Ishikawa (cell line): ENCODE measurements around the gene MRPL27.

Experiments used
- CEBPB ChIP-seq: IDR thresholded peaks from 2 replicates; pipeline ENCODE4 v1.6.1; 2012
- CREB1 ChIP-seq: IDR thresholded peaks from 2 replicates; pipeline ENCODE4 v1.6.1; 2012; ENCODE audit warnings: low read depth
- EGR1 ChIP-seq: IDR thresholded peaks from 2 replicates; pipeline ENCODE4 v1.6.1; 2012
- EP300 ChIP-seq: IDR thresholded peaks from 2 replicates; pipeline ENCODE4 v1.6.1; 2012; ENCODE audit warnings: borderline replicate concordance
- FOXM1 ChIP-seq: IDR thresholded peaks from 2 replicates; pipeline ENCODE4 v1.6.1; 2012; ENCODE audit warnings: low read depth, borderline replicate concordance
- NFIC ChIP-seq: IDR thresholded peaks from 2 replicates; pipeline ENCODE4 v1.6.1; 2012
- RAD21 ChIP-seq: IDR thresholded peaks from 2 replicates; pipeline ENCODE4 v1.6.1; 2012; ENCODE audit warnings: low read depth
- TAF1 ChIP-seq: IDR thresholded peaks from 2 replicates; pipeline ENCODE4 v1.6.1; 2012; ENCODE audit warnings: low read depth, mild to moderate bottlenecking
- TCF12 ChIP-seq: IDR thresholded peaks from 2 replicates; pipeline ENCODE4 v1.6.1; 2012; ENCODE audit warnings: low read depth
- TEAD4 ChIP-seq: IDR thresholded peaks from 2 replicates; pipeline ENCODE4 v1.6.1; 2012
- YY1 ChIP-seq: IDR thresholded peaks from 2 replicates; pipeline ENCODE4 v1.6.1; 2012; ENCODE audit warnings: low read depth
- ZBTB7A ChIP-seq: IDR thresholded peaks from 2 replicates; pipeline ENCODE4 v1.6.1; 2012; ENCODE audit warnings: low read depth
- TF ChIP-seq, protein P1 (sequence below): IDR thresholded peaks from 2 replicates; pipeline ENCODE4 v1.6.1; 2012; ENCODE audit warnings: low read depth, mild to moderate bottlenecking
- TF ChIP-seq, protein P2 (sequence below): IDR thresholded peaks from 2 replicates; pipeline ENCODE4 v1.6.1; 2012
- TF ChIP-seq, protein P3 (sequence below): IDR thresholded peaks from 2 replicates; pipeline ENCODE4 v1.6.1; 2012

MRPL27 gene

DNA sequence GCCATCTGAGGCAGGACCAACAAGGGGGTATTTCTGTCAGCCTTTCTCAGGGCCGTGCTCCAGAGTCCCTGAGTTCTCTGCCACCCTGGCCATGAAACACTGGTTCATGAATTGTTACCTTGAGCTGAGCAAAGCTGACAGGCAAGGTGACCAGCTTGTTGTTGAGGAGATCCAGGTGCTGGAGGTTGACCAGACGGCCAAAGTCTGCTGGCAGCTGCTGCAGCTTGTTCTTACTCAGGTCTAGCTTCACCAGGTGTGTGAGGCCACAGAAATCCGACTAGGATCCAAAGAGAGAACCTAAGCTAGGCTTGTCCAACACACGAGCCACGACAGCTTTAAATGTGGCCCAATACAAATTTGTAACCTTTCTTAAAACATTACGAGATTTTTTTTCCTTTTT is 19.6 kb upstream of the MRPL27 start:
- no peak for TF ChIP-seq ZBTB7A
- no peak for TF ChIP-seq CEBPB
- no peak for TF ChIP-seq EP300
- TF ChIP-seq, protein P1, sequence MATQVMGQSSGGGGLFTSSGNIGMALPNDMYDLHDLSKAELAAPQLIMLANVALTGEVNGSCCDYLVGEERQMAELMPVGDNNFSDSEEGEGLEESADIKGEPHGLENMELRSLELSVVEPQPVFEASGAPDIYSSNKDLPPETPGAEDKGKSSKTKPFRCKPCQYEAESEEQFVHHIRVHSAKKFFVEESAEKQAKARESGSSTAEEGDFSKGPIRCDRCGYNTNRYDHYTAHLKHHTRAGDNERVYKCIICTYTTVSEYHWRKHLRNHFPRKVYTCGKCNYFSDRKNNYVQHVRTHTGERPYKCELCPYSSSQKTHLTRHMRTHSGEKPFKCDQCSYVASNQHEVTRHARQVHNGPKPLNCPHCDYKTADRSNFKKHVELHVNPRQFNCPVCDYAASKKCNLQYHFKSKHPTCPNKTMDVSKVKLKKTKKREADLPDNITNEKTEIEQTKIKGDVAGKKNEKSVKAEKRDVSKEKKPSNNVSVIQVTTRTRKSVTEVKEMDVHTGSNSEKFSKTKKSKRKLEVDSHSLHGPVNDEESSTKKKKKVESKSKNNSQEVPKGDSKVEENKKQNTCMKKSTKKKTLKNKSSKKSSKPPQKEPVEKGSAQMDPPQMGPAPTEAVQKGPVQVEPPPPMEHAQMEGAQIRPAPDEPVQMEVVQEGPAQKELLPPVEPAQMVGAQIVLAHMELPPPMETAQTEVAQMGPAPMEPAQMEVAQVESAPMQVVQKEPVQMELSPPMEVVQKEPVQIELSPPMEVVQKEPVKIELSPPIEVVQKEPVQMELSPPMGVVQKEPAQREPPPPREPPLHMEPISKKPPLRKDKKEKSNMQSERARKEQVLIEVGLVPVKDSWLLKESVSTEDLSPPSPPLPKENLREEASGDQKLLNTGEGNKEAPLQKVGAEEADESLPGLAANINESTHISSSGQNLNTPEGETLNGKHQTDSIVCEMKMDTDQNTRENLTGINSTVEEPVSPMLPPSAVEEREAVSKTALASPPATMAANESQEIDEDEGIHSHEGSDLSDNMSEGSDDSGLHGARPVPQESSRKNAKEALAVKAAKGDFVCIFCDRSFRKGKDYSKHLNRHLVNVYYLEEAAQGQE, result no peak
- TF ChIP-seq TAF1, result no peak
- TF ChIP-seq YY1, result no peak
- no peak for TF ChIP-seq FOXM1
- TF ChIP-seq, protein P2, sequence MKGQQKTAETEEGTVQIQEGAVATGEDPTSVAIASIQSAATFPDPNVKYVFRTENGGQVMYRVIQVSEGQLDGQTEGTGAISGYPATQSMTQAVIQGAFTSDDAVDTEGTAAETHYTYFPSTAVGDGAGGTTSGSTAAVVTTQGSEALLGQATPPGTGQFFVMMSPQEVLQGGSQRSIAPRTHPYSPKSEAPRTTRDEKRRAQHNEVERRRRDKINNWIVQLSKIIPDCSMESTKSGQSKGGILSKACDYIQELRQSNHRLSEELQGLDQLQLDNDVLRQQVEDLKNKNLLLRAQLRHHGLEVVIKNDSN, result no peak
- TF ChIP-seq TEAD4, result no peak
- TF ChIP-seq, protein P3, sequence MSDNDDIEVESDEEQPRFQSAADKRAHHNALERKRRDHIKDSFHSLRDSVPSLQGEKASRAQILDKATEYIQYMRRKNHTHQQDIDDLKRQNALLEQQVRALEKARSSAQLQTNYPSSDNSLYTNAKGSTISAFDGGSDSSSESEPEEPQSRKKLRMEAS, result no peak
- no peak for TF ChIP-seq CREB1
- TF ChIP-seq RAD21, result no peak
- TF ChIP-seq NFIC, result no peak
- no peak for TF ChIP-seq EGR1
- TF ChIP-seq TCF12, result no peak

DNA sequence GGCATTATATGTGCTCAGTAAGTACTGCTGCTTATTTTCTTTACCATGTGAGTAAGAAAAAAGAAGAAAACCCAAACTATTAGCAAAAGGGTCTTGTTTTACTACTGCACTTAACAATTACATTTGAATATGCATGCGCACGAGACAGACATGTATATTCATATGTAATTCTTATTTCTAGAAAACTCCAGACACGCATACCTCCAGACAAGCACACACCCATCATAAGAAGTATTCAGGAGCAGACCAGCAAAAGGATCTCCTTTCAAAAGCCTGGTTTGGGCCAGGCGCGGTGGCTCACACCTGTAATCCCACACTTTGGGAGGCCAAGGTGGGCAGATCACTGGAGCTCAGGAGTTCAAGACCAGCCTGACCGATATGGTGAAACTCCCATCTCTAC is 16.6 kb upstream of the MRPL27 start:
- TF ChIP-seq, protein P2, result no peak
- TF ChIP-seq NFIC (no peak), CEBPB (no peak), ZBTB7A (no peak), TAF1 (no peak)

DNA sequence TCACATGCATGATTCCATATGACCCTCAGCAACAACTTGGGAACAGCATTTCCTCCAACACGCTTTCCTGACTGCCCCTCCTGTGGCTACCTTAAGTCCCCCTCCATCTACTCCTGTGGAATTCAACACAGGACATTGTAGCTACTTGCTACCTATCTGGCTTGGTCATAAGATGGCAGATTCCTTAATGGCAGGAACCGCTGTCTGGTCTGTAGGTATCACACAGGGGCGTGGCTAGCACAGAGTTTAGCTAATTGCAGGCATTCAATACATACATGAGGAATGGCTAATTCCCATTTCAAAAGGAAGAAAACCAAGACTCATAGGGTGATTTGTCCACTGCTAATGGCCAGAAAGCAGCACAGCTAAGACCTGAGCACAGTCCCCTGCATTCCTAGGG is 15.7 kb upstream of the MRPL27 start:
- no peak for TF ChIP-seq CREB1
- no peak for TF ChIP-seq TAF1
- no peak for TF ChIP-seq TEAD4
- TF ChIP-seq TCF12, result no peak
- TF ChIP-seq, protein P1, result no peak
- TF ChIP-seq YY1, result no peak
- TF ChIP-seq FOXM1, result no peak
- no peak for TF ChIP-seq RAD21

DNA sequence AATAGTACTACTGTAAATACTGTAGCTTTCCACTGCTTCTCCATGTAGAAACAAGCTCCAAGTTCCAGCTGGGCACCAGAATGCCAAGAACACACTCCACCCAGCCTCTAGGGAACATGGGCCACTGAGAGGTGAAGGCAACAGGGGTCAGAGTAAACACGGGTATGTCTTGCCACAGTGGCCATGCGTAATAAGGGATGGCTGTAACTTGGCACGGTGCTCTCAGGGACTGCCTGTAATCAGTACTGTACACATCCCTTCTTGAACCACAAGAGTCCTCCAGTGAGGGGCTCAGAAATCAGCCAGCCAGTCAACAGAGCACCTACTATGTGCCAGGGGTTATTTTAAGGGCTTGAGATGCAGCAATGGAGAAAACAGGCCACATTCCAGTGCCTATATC is 13.5 kb upstream of the MRPL27 start:
- TF ChIP-seq CEBPB (no peak), TAF1 (no peak)

DNA sequence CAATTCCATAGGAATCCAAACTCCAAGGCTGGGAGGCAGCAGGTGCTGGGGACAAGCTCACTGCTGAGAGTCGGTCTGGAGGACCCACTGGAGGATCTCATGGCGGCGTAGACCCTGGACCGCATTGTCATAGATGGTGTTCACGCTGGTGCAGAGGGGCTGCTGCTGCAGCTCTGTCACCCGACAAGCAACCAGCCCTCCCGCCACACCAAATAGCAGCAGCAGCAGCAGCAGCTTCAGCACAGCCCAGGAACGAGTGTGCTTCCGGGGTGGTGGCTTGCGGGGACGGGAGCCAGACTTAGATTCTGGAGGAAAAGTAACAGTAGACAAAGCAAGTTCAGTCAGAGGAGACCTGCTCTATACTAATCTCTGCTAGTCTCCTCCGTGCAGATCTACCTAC is 9.9 kb upstream of the MRPL27 start:
- TF ChIP-seq CREB1, result no peak
- TF ChIP-seq, protein P3, result no peak
- TF ChIP-seq EP300, result no peak
- TF ChIP-seq NFIC, result no peak
- no peak for TF ChIP-seq TEAD4
- no peak for TF ChIP-seq FOXM1
- TF ChIP-seq EGR1, result no peak
- TF ChIP-seq YY1, result no peak
- TF ChIP-seq, protein P1, result no peak
